NCI-H510A (cell line): ENCODE data around the gene STKLD1.
"Not testable (repeated sequence)": the region's sequence is repeated elsewhere in the genome, so short reads cannot be mapped to it uniquely, and the experiment has no call there.

ENCODE experiments used
- DNase-seq: peaks from one replicate; lab custom pipeline; 2025; lab: John Stamatoyannopoulos, UW

STKLD1 gene

GRCh38 chr9:133375724-133376654 is at the start of gene STKLD1, which contains the start of gene SURF4:
TSS of gene STKLD1 (plus strand) at chr9:133376366. CDS start at chr9:133376474, 108 bp downstream.
TSS of gene SURF4 (minus strand) at chr9:133376060. CDS start at chr9:133375969, 91 bp downstream.
- peak; percentile 92 for DNase-seq

- not testable (repeated sequence) for DNase-seq
Measured at GRCh38 chr9:133327021-133327420, 49.1 kb upstream of the STKLD1 start.

GRCh38 chr9:133327834-133328484 is 48.2 kb upstream of the STKLD1 start:
- no peak for DNase-seq

- not testable (repeated sequence) for DNase-seq
Measured at GRCh38 chr9:133329306-133330156, 46.6 kb upstream of the STKLD1 start.

- no peak for DNase-seq
Measured at GRCh38 chr9:133331221-133331620, 44.9 kb upstream of the STKLD1 start.

GRCh38 chr9:133331641-133332380 is 44.4 kb upstream of the STKLD1 start:
- DNase-seq = no peak

GRCh38 chr9:133332381-133332730 is 43.8 kb upstream of the STKLD1 start:
- no peak for DNase-seq

GRCh38 chr9:133333011-133333410 is 43.2 kb upstream of the STKLD1 start:
- DNase-seq = no peak

- no peak for DNase-seq
Measured at GRCh38 chr9:133333566-133333965, 42.6 kb upstream of the STKLD1 start.

GRCh38 chr9:133334161-133334560 is 42.0 kb upstream of the STKLD1 start:
- no peak for DNase-seq

GRCh38 chr9:133334888-133335287 is 41.3 kb upstream of the STKLD1 start:
- not testable (repeated sequence) for DNase-seq

GRCh38 chr9:133335924-133336811 is 40.0 kb upstream of the STKLD1 start, which contains the start of gene SURF6:
TSS of gene SURF6 (minus strand) at chr9:133336188. CDS start at chr9:133336132, 56 bp downstream.
- peak; percentile 93 for DNase-seq

GRCh38 chr9:133339641-133340040 is 36.5 kb upstream of the STKLD1 start:
- DNase-seq = no peak

- DNase-seq = no peak
Measured at GRCh38 chr9:133340256-133340655, 35.9 kb upstream of the STKLD1 start.

GRCh38 chr9:133340916-133341315 is 35.2 kb upstream of the STKLD1 start:
- DNase-seq = no peak

- no peak for DNase-seq
Measured at GRCh38 chr9:133341369-133342068, 34.6 kb upstream of the STKLD1 start.

- no peak for DNase-seq
Measured at GRCh38 chr9:133342069-133342406, 34.1 kb upstream of the STKLD1 start.

- DNase-seq = no peak
Measured at GRCh38 chr9:133342570-133342969, 33.6 kb upstream of the STKLD1 start.

- DNase-seq = no peak
Measured at GRCh38 chr9:133344071-133344470, 32.1 kb upstream of the STKLD1 start.

GRCh38 chr9:133344979-133345378 is 31.2 kb upstream of the STKLD1 start:
- DNase-seq = no peak
